Brain pericyte (primary cell): Measurements from ENCODE around the gene CAPN8.

Source experiments
- DNase-seq: peaks from one replicate; pipeline ENCODE4 v3.0.0-alpha.2; 2012; ENCODE audit warnings: low read depth, low spot score

CAPN8 gene

GRCh38 chr1:223702735-223703667 is 37.5 kb upstream of the CAPN8 start:
- no peak for DNase-seq

GRCh38 chr1:223700942-223701637 is 35.6 kb upstream of the CAPN8 start:
- no peak for DNase-seq

- no peak for DNase-seq
Observed at GRCh38 chr1:223700388-223700918, 35.0 kb upstream of the CAPN8 start.

- no peak for DNase-seq
Observed at GRCh38 chr1:223695941-223696340, 30.4 kb upstream of the CAPN8 start.

- no peak for DNase-seq
Observed at GRCh38 chr1:223695014-223695548, 29.6 kb upstream of the CAPN8 start.

GRCh38 chr1:223691121-223691520 is 25.6 kb upstream of the CAPN8 start:
- DNase-seq: no peak

- no peak for DNase-seq
Observed at GRCh38 chr1:223684488-223684792, 18.9 kb upstream of the CAPN8 start.

GRCh38 chr1:223683586-223684487 is 18.3 kb upstream of the CAPN8 start:
- no peak for DNase-seq

- DNase-seq: no peak
Observed at GRCh38 chr1:223682502-223682901, 17.0 kb upstream of the CAPN8 start.

GRCh38 chr1:223680188-223680587 is 14.7 kb upstream of the CAPN8 start:
- no peak for DNase-seq

GRCh38 chr1:223678841-223679240 is 13.3 kb upstream of the CAPN8 start:
- no peak for DNase-seq

- DNase-seq: no peak
Observed at GRCh38 chr1:223674119-223674890, 8.8 kb upstream of the CAPN8 start.

- no peak for DNase-seq
Observed at GRCh38 chr1:223670458-223671159, 5.1 kb upstream of the CAPN8 start.

- no peak for DNase-seq
Observed at GRCh38 chr1:223669003-223669795, 3.7 kb upstream of the CAPN8 start.

GRCh38 chr1:223667484-223668182 is 2.1 kb upstream of the CAPN8 start:
- DNase-seq: no peak

- no peak for DNase-seq
Observed at GRCh38 chr1:223664106-223664505, 1.4 kb downstream of the CAPN8 start.

GRCh38 chr1:223662943-223663342 is 2.6 kb downstream of the CAPN8 start:
- no peak for DNase-seq

- DNase-seq: no peak
Observed at GRCh38 chr1:223659711-223660110, 5.8 kb downstream of the CAPN8 start.

- no peak for DNase-seq
Observed at GRCh38 chr1:223657978-223658377, 7.5 kb downstream of the CAPN8 start.
